H1 (cell line): ENCODE results near the gene MGAT4B. TPM values are rescaled to one million over a fixed set of nuclear protein-coding genes. Genes with fewer than 3 reads are reported as not detected.

Experiments used
- CTCF ChIA-PET: fragments of 300-600 bp; sonication (Branson Sonifier 250); formaldehyde crosslinking; loops from one replicate; lab custom pipeline; 2021; ENCODE audit not compliant: partially characterized antibody; lab: Charles Lee
- POLR2A ChIA-PET: fragments of 300-600 bp; sonication (Branson Sonifier 250); formaldehyde crosslinking; loops from one replicate; lab custom pipeline; 2021; ENCODE audit warnings: inconsistent platforms; ENCODE audit not compliant: partially characterized antibody; lab: Charles Lee
- DNase-seq, 2 experiments: peaks; one replicate each; pipeline versions ENCODE4 v3.0.0 to v3.0.0-alpha.2; 2010 to 2022; ENCODE audit warnings: low spot score in 2 of 2, low read depth in 1 of 2, mixed read lengths in 1 of 2
- FAIRE-seq: peaks from 2 replicates; lab custom pipeline; 2011; peaks lifted over from hg19 to GRCh38; lab: Jason Lieb, UNC
- H2AFZ ChIP-seq: 2 replicates; pipeline ENCODE4 v1.8.1; 2012; ENCODE audit warnings: low read length, inconsistent platforms
- H2AK5ac ChIP-seq: 2 replicates; pipeline ENCODE4 v1.6.1; 2013; ENCODE audit warnings: low read depth, low read length
- H2BK120ac ChIP-seq: replicated peaks from 2 replicates; pipeline ENCODE3; 2013; ENCODE audit warnings: low read depth, low read length, inconsistent platforms
- H2BK12ac ChIP-seq: 2 replicates; pipeline ENCODE4 v1.6.1; 2013; ENCODE audit warnings: low read depth, low read length
- H2BK15ac ChIP-seq: 2 replicates; pipeline ENCODE4 v1.6.1; 2013; ENCODE audit warnings: low read length
- H2BK20ac ChIP-seq: 2 replicates; pipeline ENCODE4 v1.6.1; 2013; ENCODE audit warnings: low read length
- H2BK5ac ChIP-seq: 2 replicates; pipeline ENCODE4 v1.6.1; 2013; ENCODE audit warnings: low read depth, low read length
- H3K14ac ChIP-seq: 2 replicates; pipeline ENCODE4 v1.6.1; 2013; ENCODE audit warnings: inconsistent platforms; ENCODE audit not compliant: insufficient read length
- H3K18ac ChIP-seq: 2 replicates; pipeline ENCODE4 v1.6.1; 2013; ENCODE audit warnings: low read length; ENCODE audit errors: extremely low read depth
- H3K23ac ChIP-seq: 2 replicates; pipeline ENCODE4 v1.6.1; 2013; ENCODE audit warnings: inconsistent platforms; ENCODE audit not compliant: insufficient read length
- H3K23me2 ChIP-seq: 2 replicates; pipeline ENCODE4 v1.6.1; 2013; ENCODE audit warnings: low read depth, low read length
- H3K27ac ChIP-seq: 2 replicates; pipeline ENCODE4 v1.6.1; 2011; ENCODE audit warnings: low read depth, low read length, inconsistent platforms
- H3K27me3 ChIP-seq, 4 experiments: replicated peaks in 1 of 4; 1 replicate in 1 of 4; 2 replicates in 3 of 4; pipeline versions ENCODE4 v1.6.1 to v1.8.1; 2011 to 2013; ENCODE audit warnings: low read length in 3 of 4, mild to moderate bottlenecking in 3 of 4, inconsistent platforms in 2 of 4, mixed read lengths in 2 of 4, moderate library complexity in 1 of 4; ENCODE audit not compliant: control insufficient read depth in 3 of 4, insufficient read depth in 3 of 4; ENCODE audit errors: extremely low read depth in 1 of 4
- H3K36me3 ChIP-seq, 4 experiments: 2 replicates each; pipeline versions ENCODE4 v1.6.1 to v1.8.1; 2011 to 2013; ENCODE audit warnings: mild to moderate bottlenecking in 4 of 4, low read length in 3 of 4, moderate library complexity in 2 of 4, control low read depth in 1 of 4, inconsistent platforms in 1 of 4; ENCODE audit not compliant: insufficient read depth in 4 of 4, control insufficient read depth in 2 of 4
- H3K4ac ChIP-seq: replicated peaks from 2 replicates; pipeline ENCODE3; 2013; ENCODE audit warnings: low read length, low read depth, mixed read lengths, inconsistent platforms; ENCODE audit not compliant: insufficient read length
- H3K4me1 ChIP-seq, 4 experiments: replicated peaks in 1 of 4; 1 replicate in 1 of 4; 2 replicates in 3 of 4; pipeline versions ENCODE4 v1.6.1 to v1.8.1; 2011 to 2013; ENCODE audit warnings: low read length in 3 of 4, inconsistent platforms in 2 of 4, mixed read lengths in 1 of 4; ENCODE audit not compliant: insufficient read depth in 4 of 4, control insufficient read depth in 3 of 4
- H3K4me2 ChIP-seq, 2 experiments: 2 replicates each; pipeline versions ENCODE4 v1.6.1 to v1.8.1; 2011 to 2013; ENCODE audit warnings: low read depth in 2 of 2, low read length in 2 of 2, control low read depth in 1 of 2, inconsistent platforms in 1 of 2, mild to moderate bottlenecking in 1 of 2; ENCODE audit not compliant: insufficient read depth in 1 of 2
- H3K4me3 ChIP-seq, 4 experiments: fragments of 200-600, 300-600 bp in 1 of 4; sonication (generic), shearing (Covaris generic), sonication (Bioruptor Twin) in 1 of 4; 2 replicates each; pipeline versions ENCODE4 v1.5.1 to v1.8.1; 2011 to 2016; ENCODE audit warnings: low read length in 4 of 4, low read depth in 3 of 4, control low read depth in 2 of 4, inconsistent platforms in 2 of 4, mild to moderate bottlenecking in 2 of 4, mixed read lengths in 1 of 4, moderate library complexity in 1 of 4; ENCODE audit not compliant: insufficient read depth in 2 of 4; ENCODE audit errors: extremely low read depth in 1 of 4
- H3K56ac ChIP-seq: replicated peaks from 2 replicates; pipeline ENCODE3; 2013; ENCODE audit warnings: low read depth, mild to moderate bottlenecking, mixed read lengths, low read length, inconsistent platforms; ENCODE audit not compliant: insufficient read length
- H3K79me1 ChIP-seq: 2 replicates; pipeline ENCODE4 v1.6.1; 2013; ENCODE audit warnings: low read depth, low read length, control low read depth
- H3K79me2 ChIP-seq, 2 experiments: 2 replicates each; pipeline versions ENCODE4 v1.6.1 to v1.8.1; 2012 to 2013; ENCODE audit warnings: low read length in 2 of 2, mild to moderate bottlenecking in 2 of 2, inconsistent platforms in 1 of 2; ENCODE audit not compliant: insufficient read depth in 2 of 2, control insufficient read depth in 1 of 2
- H3K9ac ChIP-seq, 4 experiments: replicated peaks in 1 of 4; 1 replicate in 1 of 4; 2 replicates in 3 of 4; pipeline versions ENCODE4 v1.6.1 to v1.8.1; 2011 to 2013; ENCODE audit warnings: low read depth in 3 of 4, low read length in 3 of 4, control low read depth in 2 of 4, mild to moderate bottlenecking in 2 of 4, moderate library complexity in 2 of 4, inconsistent platforms in 1 of 4; ENCODE audit errors: extremely low read depth in 1 of 4
- H3K9me3 ChIP-seq, 2 experiments: 2 replicates each; pipeline versions ENCODE4 v1.6.1 to v1.8.1; 2012 to 2013; ENCODE audit warnings: mild to moderate bottlenecking in 2 of 2, moderate library complexity in 2 of 2, control low read depth in 1 of 2, inconsistent platforms in 1 of 2, low read depth in 1 of 2, low read length in 1 of 2, mixed read lengths in 1 of 2; ENCODE audit not compliant: insufficient read depth in 2 of 2
- H4K20me1 ChIP-seq, 2 experiments: replicated peaks in 1 of 2; 2 replicates each; pipeline versions ENCODE3 to v1.8.1; 2011 to 2013; ENCODE audit warnings: inconsistent platforms in 2 of 2, low read length in 2 of 2, mild to moderate bottlenecking in 1 of 2; ENCODE audit not compliant: insufficient read depth in 2 of 2, control insufficient read depth in 1 of 2
- H4K5ac ChIP-seq: 2 replicates; pipeline ENCODE4 v1.6.1; 2013; ENCODE audit warnings: low read length, low read depth, mixed read lengths, inconsistent platforms; ENCODE audit not compliant: insufficient read length
- H4K8ac ChIP-seq: 2 replicates; pipeline ENCODE4 v1.8.0; 2013; ENCODE audit warnings: mild to moderate bottlenecking, moderate library complexity, low read length, inconsistent platforms; ENCODE audit not compliant: insufficient read depth; ENCODE audit errors: extremely low read depth
- H4K91ac ChIP-seq: replicated peaks from 2 replicates; pipeline ENCODE3; 2013; ENCODE audit warnings: low read length, mixed read lengths, inconsistent platforms; ENCODE audit not compliant: insufficient read length
- CEBPB ChIP-seq: IDR thresholded peaks from 2 replicates; pipeline ENCODE4 v1.6.1; 2012; ENCODE audit warnings: low read depth, low read length
- GABPA ChIP-seq: IDR thresholded peaks from 2 replicates; pipeline ENCODE4 v1.6.1; 2011; ENCODE audit warnings: mild to moderate bottlenecking, low read length, moderate library complexity, borderline replicate concordance; ENCODE audit not compliant: insufficient read depth
- KDM1A ChIP-seq: fragments of 200-600, 300-600 bp; sonication (generic); IDR thresholded peaks from 2 replicates; pipeline ENCODE4 v1.7.1; 2016; ENCODE audit warnings: mild to moderate bottlenecking, low read length, borderline replicate concordance
- NANOG ChIP-seq: IDR thresholded peaks from 2 replicates; pipeline ENCODE4 v1.6.1; 2011; ENCODE audit warnings: low read length, low read depth, mild to moderate bottlenecking, inconsistent platforms; ENCODE audit not compliant: insufficient read depth, poor library complexity, severe bottlenecking
- SIRT6 ChIP-seq: IDR thresholded peaks from one replicate; pipeline ENCODE4 v1.7.1; 2012; ENCODE audit warnings: low read length, inconsistent platforms
- TAF7 ChIP-seq: optimal IDR thresholded peaks from 2 replicates; pipeline ENCODE3; 2011; ENCODE audit warnings: low read depth, mild to moderate bottlenecking, inconsistent platforms, low read length, moderate library complexity, borderline replicate concordance
- WGBS, 2 experiments: shearing (Covaris generic) in 1 of 2; methylation state at CpG; one replicate each; pipeline versions ENCODE4 v1.1.6 to v1.1.7; 2013 to 2015; ENCODE audit warnings: low lambda C conversion rate in 2 of 2, mixed read lengths in 2 of 2, inconsistent platforms in 1 of 2, low coverage in 1 of 2, missing lambda C conversion rate in 1 of 2; ENCODE audit not compliant: insufficient replicate concordance in 2 of 2, insufficient coverage in 1 of 2, insufficient read length in 1 of 2; ENCODE audit errors: extremely low coverage in 1 of 2, missing lambda C conversion rate in 1 of 2; 5-methylcytosine and 5-hydroxymethylcytosine counted together
- polyA plus RNA-seq, 7 experiments: library from polyadenylated mRNA; depleted of rRNA in 3 of 7; stranded (reverse) in 5 of 7; unstranded in 2 of 7; fragments of >200 nt in 5 of 7; fragments of 200-250 nt in 2 of 7; gene quantifications; 1 replicate in 5 of 7; 2 replicates in 1 of 7; 4 replicates in 1 of 7; pipeline versions ENCODE4 v1.2.1 to v1.2.3, GENCODE V29; 2011 to 2013; ENCODE audit warnings: missing spikeins in 2 of 7, mixed read lengths in 2 of 7
- total RNA-seq: library from RNA; stranded (reverse); fragmentation: NEBNext Ultra II Directional; extraction: Animal tissue kit (Norgen Biotek cat#: 25700); gene quantifications from 2 replicates; pipeline ENCODE4 v1.2.1, GENCODE V29; 2021
- TF ChIP-seq, protein P1 (sequence below): IDR thresholded peaks from 2 replicates; pipeline ENCODE4 v1.6.1; 2012; ENCODE audit warnings: inconsistent platforms
- TF ChIP-seq, protein P2 (sequence below): IDR thresholded peaks from 2 replicates; pipeline ENCODE4 v1.6.1; 2012; ENCODE audit warnings: low read length, inconsistent platforms
- TF ChIP-seq, protein P3 (sequence below), 3 experiments: IDR thresholded peaks; 1 replicate in 2 of 3; 2 replicates in 1 of 3; pipeline versions ENCODE4 v1.5.1 to v1.6.1; 2011; ENCODE audit warnings: low read length in 3 of 3, mild to moderate bottlenecking in 3 of 3, inconsistent platforms in 2 of 3, low read depth in 1 of 3, moderate library complexity in 1 of 3; ENCODE audit not compliant: insufficient read depth in 1 of 3; ENCODE audit errors: control extremely low read depth in 1 of 3

The MGAT4B gene
- total and polyA plus RNA-seq, 2 of the 8 experiments (the other 6 are each of a cell fraction or from before 2014, with no cell fraction given): 116 to 128 TPM

DNA sequence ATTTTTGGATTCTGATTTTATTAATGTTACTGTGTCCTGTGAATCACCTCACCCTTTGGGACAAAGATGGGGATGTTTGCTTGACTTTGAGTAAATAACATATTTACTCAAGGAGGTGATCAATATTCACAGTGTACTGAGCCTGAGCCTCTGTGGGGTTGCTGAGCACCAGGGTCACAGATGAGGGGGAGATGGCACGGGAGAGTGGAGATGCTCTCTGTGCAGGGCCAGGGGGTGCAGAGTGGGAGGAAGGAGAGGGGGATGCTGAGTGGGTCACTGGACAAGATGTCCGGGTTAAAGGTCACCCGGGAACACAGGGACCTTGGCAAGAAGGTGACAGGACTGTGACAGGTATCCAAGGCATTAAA lies 18.1 kb upstream of the MGAT4B start:
- Histone ChIP-seq H3K9ac (no peak overlapping the region), H3K4me2 (no peak overlapping the region), H3K56ac (no peak overlapping the region), H3K79me2 (peaks cover 4 to 28% of the 10 kb centered on the region in 2 experiments; a peak in 2 of 4 replicates), H3K14ac (no peak overlapping the region), H2AK5ac (no peak overlapping the region), H2BK5ac (no peak overlapping the region; the same call in 1 of the 2 replicates), H4K8ac (no peak overlapping the region), H3K4ac (no peak overlapping the region), H4K5ac (no peak overlapping the region), H3K27me3 (no peaks in the 10 kb centered on the region), H3K79me1 (peaks cover 8% of the 10 kb centered on the region), H3K36me3 (peaks cover 10 to 54% (median 39%) of the 10 kb centered on the region in 4 experiments), H2AFZ (no peak overlapping the region), H3K4me3 (no peak overlapping the region), H2BK12ac (no peak overlapping the region), H3K23me2 (peaks cover 2% of the 10 kb centered on the region; the same call in 1 of the 2 replicates), H4K20me1 (peaks cover 8 to 25% of the 10 kb centered on the region in 2 experiments), H3K18ac (no peak overlapping the region), H3K9me3 (no peaks in the 10 kb centered on the region), H3K23ac (no peak overlapping the region), H2BK15ac (no peak overlapping the region), H2BK120ac (no peak overlapping the region), H3K27ac (no peak overlapping the region), H4K91ac (no peak overlapping the region), H2BK20ac (no peak overlapping the region), H3K4me1 (peaks cover 6 to 21% (median 19%) of the 10 kb centered on the region in 4 experiments)
- ChIA-PET POLR2A (interaction anchor here (0.9 to 3.1 kb wide), 4 partner anchors 9 to 23 kb away, joined by 3 to 9 read pairs (median 4); no protein-coding TSS in a partner anchor), CTCF (interaction anchor here (0.8 to 1.4 kb wide), 3 partner anchors 23 to 45 kb away, joined by 3 to 5 read pairs (median 3); no protein-coding TSS in a partner anchor)
- FAIRE-seq: no peak
- DNase-seq: no peak
- WGBS, 2 experiments: 89% methylated on average over 3 of the region's 3 CpGs; no CpG with 5 or more reads in 1 of the 2 experiments
- TF ChIP-seq, protein P1, sequence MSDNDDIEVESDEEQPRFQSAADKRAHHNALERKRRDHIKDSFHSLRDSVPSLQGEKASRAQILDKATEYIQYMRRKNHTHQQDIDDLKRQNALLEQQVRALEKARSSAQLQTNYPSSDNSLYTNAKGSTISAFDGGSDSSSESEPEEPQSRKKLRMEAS: no peak
- TF ChIP-seq TAF7 (no peak), SIRT6 (no peak), GABPA (no peak), NANOG (no peak), KDM1A (no peak), CEBPB (no peak)
- TF ChIP-seq, protein P2, sequence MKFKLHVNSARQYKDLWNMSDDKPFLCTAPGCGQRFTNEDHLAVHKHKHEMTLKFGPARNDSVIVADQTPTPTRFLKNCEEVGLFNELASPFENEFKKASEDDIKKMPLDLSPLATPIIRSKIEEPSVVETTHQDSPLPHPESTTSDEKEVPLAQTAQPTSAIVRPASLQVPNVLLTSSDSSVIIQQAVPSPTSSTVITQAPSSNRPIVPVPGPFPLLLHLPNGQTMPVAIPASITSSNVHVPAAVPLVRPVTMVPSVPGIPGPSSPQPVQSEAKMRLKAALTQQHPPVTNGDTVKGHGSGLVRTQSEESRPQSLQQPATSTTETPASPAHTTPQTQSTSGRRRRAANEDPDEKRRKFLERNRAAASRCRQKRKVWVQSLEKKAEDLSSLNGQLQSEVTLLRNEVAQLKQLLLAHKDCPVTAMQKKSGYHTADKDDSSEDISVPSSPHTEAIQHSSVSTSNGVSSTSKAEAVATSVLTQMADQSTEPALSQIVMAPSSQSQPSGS: no peak
- TF ChIP-seq, protein P3, sequence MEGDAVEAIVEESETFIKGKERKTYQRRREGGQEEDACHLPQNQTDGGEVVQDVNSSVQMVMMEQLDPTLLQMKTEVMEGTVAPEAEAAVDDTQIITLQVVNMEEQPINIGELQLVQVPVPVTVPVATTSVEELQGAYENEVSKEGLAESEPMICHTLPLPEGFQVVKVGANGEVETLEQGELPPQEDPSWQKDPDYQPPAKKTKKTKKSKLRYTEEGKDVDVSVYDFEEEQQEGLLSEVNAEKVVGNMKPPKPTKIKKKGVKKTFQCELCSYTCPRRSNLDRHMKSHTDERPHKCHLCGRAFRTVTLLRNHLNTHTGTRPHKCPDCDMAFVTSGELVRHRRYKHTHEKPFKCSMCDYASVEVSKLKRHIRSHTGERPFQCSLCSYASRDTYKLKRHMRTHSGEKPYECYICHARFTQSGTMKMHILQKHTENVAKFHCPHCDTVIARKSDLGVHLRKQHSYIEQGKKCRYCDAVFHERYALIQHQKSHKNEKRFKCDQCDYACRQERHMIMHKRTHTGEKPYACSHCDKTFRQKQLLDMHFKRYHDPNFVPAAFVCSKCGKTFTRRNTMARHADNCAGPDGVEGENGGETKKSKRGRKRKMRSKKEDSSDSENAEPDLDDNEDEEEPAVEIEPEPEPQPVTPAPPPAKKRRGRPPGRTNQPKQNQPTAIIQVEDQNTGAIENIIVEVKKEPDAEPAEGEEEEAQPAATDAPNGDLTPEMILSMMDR (IDR thresholded peaks at IDR 0.05; ENCODE audit: control extremely low read depth in 1 of 3, insufficient read depth in 1 of 3, low read depth in 1 of 3, low read length in 3 of 3): no peak
